NB4 (cell line): ENCODE data around the gene EOLA1.
"Not testable (repeated sequence)": the region's sequence is repeated elsewhere in the genome, so short reads cannot be mapped to it uniquely, and the experiment has no call there.

Experiments used
- CTCF ChIP-seq: IDR thresholded peaks from one replicate; pipeline ENCODE4 v1.5.1; 2012; ENCODE audit warnings: low read depth, low read length
- POLR2A ChIP-seq: IDR thresholded peaks from 2 replicates; pipeline ENCODE4 v1.6.1; 2011; ENCODE audit warnings: mild to moderate bottlenecking; ENCODE audit not compliant: insufficient read length; ENCODE audit errors: extremely low read depth

DNA sequence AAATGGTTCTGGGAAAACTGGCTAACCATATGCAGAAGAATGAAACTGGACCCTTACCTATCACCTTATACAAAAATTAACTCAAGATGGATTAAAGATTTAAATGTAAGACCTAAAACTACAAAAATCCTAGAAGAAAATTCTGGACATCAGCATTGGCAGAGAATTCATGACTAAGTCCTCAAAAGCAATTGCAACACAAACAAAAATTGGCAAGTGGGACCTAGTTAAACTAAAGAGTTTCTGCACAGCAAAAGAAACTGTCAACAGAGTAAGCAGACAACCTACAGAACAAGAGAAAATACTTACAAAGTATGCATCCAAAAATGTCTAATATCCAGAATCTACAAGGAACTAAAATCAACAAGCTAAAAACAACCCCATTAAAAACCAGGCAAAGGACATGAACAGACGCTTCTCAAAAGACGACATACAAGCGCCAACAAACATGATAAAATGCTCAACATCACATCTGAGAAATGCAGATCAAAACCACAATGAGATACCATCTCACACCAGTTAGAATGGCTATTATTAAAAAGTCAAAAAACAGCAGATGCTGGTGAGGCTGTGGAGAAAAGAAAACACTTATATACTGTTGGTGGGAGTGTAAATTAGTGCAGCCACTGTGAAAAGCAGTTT, 20.1 kb upstream of the EOLA1 start:
- not testable (repeated sequence) for TF ChIP-seq CTCF, POLR2A
